Endodermal cell (in vitro differentiated cells): Measurements from ENCODE around the gene UFC1. TPM values are rescaled to one million over a fixed set of nuclear protein-coding genes. Genes with fewer than 3 reads are reported as not detected.

ENCODE experiments used
- DNase-seq: peaks from one replicate; pipeline ENCODE4 v3.0.0-alpha.2; 2017
- H3K27ac ChIP-seq: 2 replicates; pipeline ENCODE4 v1.5.1; 2013; ENCODE audit warnings: mild to moderate bottlenecking, low read depth, low read length, moderate library complexity
- H3K27me3 ChIP-seq: 2 replicates; pipeline ENCODE4 v1.6.1; 2013; ENCODE audit warnings: mild to moderate bottlenecking, low read length, moderate library complexity; ENCODE audit not compliant: insufficient read depth, control insufficient read depth, poor library complexity, severe bottlenecking
- H3K36me3 ChIP-seq: 2 replicates; pipeline ENCODE4 v1.7.0; 2013; ENCODE audit warnings: mild to moderate bottlenecking, low read length, moderate library complexity; ENCODE audit not compliant: control insufficient read depth, insufficient read depth
- H3K4me1 ChIP-seq: one replicate; pipeline ENCODE4 v1.7.0; 2013; ENCODE audit warnings: low read length; ENCODE audit not compliant: control insufficient read depth, insufficient read depth
- H3K4me3 ChIP-seq: 2 replicates; pipeline ENCODE4 v1.5.1; 2013; ENCODE audit warnings: mild to moderate bottlenecking, low read length, moderate library complexity
- H3K9ac ChIP-seq: 2 replicates; pipeline ENCODE4 v1.6.1; 2013; ENCODE audit warnings: mild to moderate bottlenecking, low read length, moderate library complexity; ENCODE audit not compliant: poor library complexity, severe bottlenecking; ENCODE audit errors: extremely low read depth
- H3K9me3 ChIP-seq: 2 replicates; pipeline ENCODE4 v1.6.1; 2013; ENCODE audit warnings: mild to moderate bottlenecking, low read length, moderate library complexity; ENCODE audit not compliant: control insufficient read depth
- H3K27ac Mint-ChIP-seq: 2 replicates; pipeline ENCODE4 v1.8.0; 2020; ENCODE audit warnings: mixed read lengths
- H3K27me3 Mint-ChIP-seq: 2 replicates; pipeline ENCODE4 v1.8.0; 2021; ENCODE audit warnings: mild to moderate bottlenecking, mixed read lengths; ENCODE audit not compliant: insufficient read depth
- H3K36me3 Mint-ChIP-seq: 2 replicates; pipeline ENCODE4 v1.8.0; 2020; ENCODE audit warnings: low read depth, mixed read lengths
- H3K4me1 Mint-ChIP-seq: 2 replicates; pipeline ENCODE4 v1.8.0; 2020; ENCODE audit warnings: mixed read lengths
- H3K4me3 Mint-ChIP-seq: 2 replicates; pipeline ENCODE4 v1.8.0; 2020; ENCODE audit warnings: mild to moderate bottlenecking, moderate library complexity, mixed read lengths
- H3K9me3 Mint-ChIP-seq: 2 replicates; pipeline ENCODE4 v1.8.0; 2020; ENCODE audit warnings: mild to moderate bottlenecking, mixed read lengths
- CTCF ChIP-seq: fragments of 200-600 bp; sonication (generic); conservative IDR thresholded peaks from 2 replicates; pipeline ENCODE4 v1.5.0; 2021; ENCODE audit warnings: antibody characterized with exemption, mild to moderate bottlenecking
- WGBS, 2 experiments: methylation state at CpG; one replicate each; pipeline versions ENCODE4 v1.1.5 to v1.1.7; 2013; ENCODE audit warnings: missing lambda C conversion rate in 2 of 2, mixed read lengths in 1 of 2; ENCODE audit not compliant: insufficient coverage in 1 of 2, insufficient read length in 1 of 2; 5-methylcytosine and 5-hydroxymethylcytosine counted together
- total RNA-seq, 2 donors: library from RNA; stranded (reverse); fragmentation: NEBNext Ultra II Directional in 1 of 2; extraction: Animal tissue kit (Norgen Biotek cat#: 25700) in 1 of 2; gene quantifications; 2 replicates in 1 of 2; 3 replicates in 1 of 2; pipeline ENCODE4 v1.2.1, GENCODE V29; 2021

The UFC1 gene
- total RNA-seq, 2 donors from 2014 or later = 89.5 to 97.1 TPM

- Histone ChIP-seq H3K9ac (peak overlapping the region; percentile 86), H3K4me3 (peak overlapping the region; percentile 95), H3K36me3 (peaks cover 21% of the 10 kb centered on the region), H3K27me3 (no peaks in the 10 kb centered on the region), H3K27ac (peak overlapping the region; percentile 90), H3K4me1 (no peaks in the 10 kb centered on the region), H3K9me3 (no peaks in the 10 kb centered on the region)
- peak; percentile 54 for DNase-seq
- Mint-ChIP-seq H3K4me3 (no peak overlapping the region), H3K27me3 (no peaks in the 10 kb centered on the region), H3K36me3 (peaks cover 17% of the 10 kb centered on the region), H3K9me3 (no peaks in the 10 kb centered on the region), H3K4me1 (peaks cover 20% of the 10 kb centered on the region), H3K27ac (no peak overlapping the region)
- no peak for TF ChIP-seq CTCF
- 1 to 3% methylated on average over 10 to 11 of the region's 11 CpGs for WGBS, 2 experiments
These were observed 20.5 kb upstream of the UFC1 start for GRCh38 chr1:161133220-161133740.

- Mint-ChIP-seq H3K27me3 (no peaks in the 10 kb centered on the region), H3K27ac (no peak overlapping the region), H3K4me3 (no peak overlapping the region), H3K36me3 (peaks cover 4% of the 10 kb centered on the region), H3K4me1 (no peaks in the 10 kb centered on the region), H3K9me3 (no peaks in the 10 kb centered on the region)
- no peak for TF ChIP-seq CTCF
- no peaks in the 10 kb centered on the region for H3K36me3 ChIP-seq
- H3K4me1 ChIP-seq = no peaks in the 10 kb centered on the region
- no peaks in the 10 kb centered on the region for H3K27me3 ChIP-seq
- no peak overlapping the region for H3K27ac ChIP-seq
- no peak overlapping the region for H3K4me3 ChIP-seq
- H3K9ac ChIP-seq = no peak overlapping the region
- DNase-seq = no peak
- H3K9me3 ChIP-seq = no peaks in the 10 kb centered on the region
- WGBS, 2 experiments = 86 to 97% methylated on average over 3 of the region's 3 CpGs
These were observed 15.9 kb upstream of the UFC1 start for GRCh38 chr1:161137881-161138280.

GRCh38 chr1:161138431-161138830, 15.3 kb upstream of the UFC1 start:
- Histone ChIP-seq H3K4me1 (no peaks in the 10 kb centered on the region), H3K9me3 (no peaks in the 10 kb centered on the region), H3K27me3 (no peaks in the 10 kb centered on the region), H3K27ac (no peak overlapping the region), H3K36me3 (no peaks in the 10 kb centered on the region), H3K4me3 (no peak overlapping the region), H3K9ac (no peak overlapping the region)
- no peak for TF ChIP-seq CTCF
- Mint-ChIP-seq H3K27me3 (no peaks in the 10 kb centered on the region), H3K4me3 (no peak overlapping the region), H3K4me1 (no peaks in the 10 kb centered on the region), H3K36me3 (peaks cover 4% of the 10 kb centered on the region), H3K9me3 (no peaks in the 10 kb centered on the region), H3K27ac (no peak overlapping the region)
- WGBS, 2 experiments = 95 to 100% methylated on average over 1 of the region's 1 CpG
- DNase-seq = no peak
